Trophoblast cell (in vitro differentiated cells and primary cell): ENCODE measurements around the gene TOMM7.
"Not testable (repeated sequence)": the region's sequence is repeated elsewhere in the genome, so short reads cannot be mapped to it uniquely, and the experiment has no call there.

Experiments
- DNase-seq, 2 donors: peaks; one replicate each; pipeline ENCODE4 v3.0.0-alpha.2; 2016
- H2AFZ ChIP-seq: 2 replicates; pipeline ENCODE4 v1.6.1; 2013; ENCODE audit warnings: low read length, moderate library complexity, mild to moderate bottlenecking; ENCODE audit not compliant: insufficient read depth, poor library complexity
- H2AK5ac ChIP-seq: 2 replicates; pipeline ENCODE4 v1.6.1; 2013; ENCODE audit warnings: mild to moderate bottlenecking, low read length
- H2BK120ac ChIP-seq: 2 replicates; pipeline ENCODE4 v1.6.1; 2013; ENCODE audit warnings: low read length, mild to moderate bottlenecking, moderate library complexity; ENCODE audit not compliant: insufficient read depth, poor library complexity
- H2BK12ac ChIP-seq: 2 replicates; pipeline ENCODE4 v1.6.1; 2013; ENCODE audit warnings: mild to moderate bottlenecking, low read length, moderate library complexity
- H2BK5ac ChIP-seq: 2 replicates; pipeline ENCODE4 v1.6.1; 2013; ENCODE audit warnings: low read length, low read depth, moderate library complexity, mild to moderate bottlenecking; ENCODE audit not compliant: poor library complexity
- H3K14ac ChIP-seq: 2 replicates; pipeline ENCODE4 v1.6.1; 2013; ENCODE audit warnings: mild to moderate bottlenecking, low read length
- H3K18ac ChIP-seq: 2 replicates; pipeline ENCODE4 v1.6.1; 2013; ENCODE audit warnings: mild to moderate bottlenecking, low read length
- H3K23ac ChIP-seq: 2 replicates; pipeline ENCODE4 v1.6.1; 2013; ENCODE audit warnings: low read length
- H3K27ac ChIP-seq: 2 replicates; pipeline ENCODE4 v1.5.1; 2013; ENCODE audit warnings: low read depth, mild to moderate bottlenecking, inconsistent platforms, low read length, moderate library complexity
- H3K27me3 ChIP-seq: 2 replicates; pipeline ENCODE4 v1.6.1; 2013; ENCODE audit warnings: inconsistent platforms, mild to moderate bottlenecking, low read length, moderate library complexity; ENCODE audit not compliant: insufficient read depth
- H3K36me3 ChIP-seq, 2 experiments: 1 replicate in 1 of 2; 2 replicates in 1 of 2; pipeline ENCODE4 v1.6.1; 2013; ENCODE audit warnings: low read length in 2 of 2, mild to moderate bottlenecking in 2 of 2, moderate library complexity in 1 of 2; ENCODE audit not compliant: insufficient read depth in 2 of 2, control insufficient read depth in 1 of 2
- H3K4ac ChIP-seq: 2 replicates; pipeline ENCODE4 v1.6.1; 2013; ENCODE audit warnings: low read depth, mild to moderate bottlenecking, low read length, moderate library complexity
- H3K4me1 ChIP-seq, 2 experiments: 1 replicate in 1 of 2; 2 replicates in 1 of 2; pipeline ENCODE4 v1.6.1; 2013; ENCODE audit warnings: low read length in 2 of 2, mild to moderate bottlenecking in 2 of 2, moderate library complexity in 1 of 2; ENCODE audit not compliant: insufficient read depth in 2 of 2, control insufficient read depth in 1 of 2
- H3K4me2 ChIP-seq: 2 replicates; pipeline ENCODE4 v1.6.1; 2013; ENCODE audit warnings: inconsistent platforms, mild to moderate bottlenecking, low read length, moderate library complexity
- H3K4me3 ChIP-seq: 2 replicates; pipeline ENCODE4 v1.5.1; 2013; ENCODE audit warnings: mild to moderate bottlenecking, low read depth, low read length, inconsistent platforms
- H3K79me1 ChIP-seq: one replicate; pipeline ENCODE4 v1.6.1; 2013; ENCODE audit warnings: low read length
- H3K79me2 ChIP-seq: 2 replicates; pipeline ENCODE4 v1.6.1; 2013; ENCODE audit warnings: low read length, mild to moderate bottlenecking; ENCODE audit not compliant: control insufficient read depth, insufficient read depth, poor library complexity
- H3K9ac ChIP-seq: 2 replicates; pipeline ENCODE4 v1.6.1; 2013; ENCODE audit warnings: mild to moderate bottlenecking, low read length
- H3K9me3 ChIP-seq: 2 replicates; pipeline ENCODE4 v1.6.1; 2013; ENCODE audit warnings: low read depth, mild to moderate bottlenecking, control low read depth, inconsistent platforms, low read length; ENCODE audit not compliant: insufficient read depth
- H4K12ac ChIP-seq: 2 replicates; pipeline ENCODE4 v1.6.1; 2013; ENCODE audit warnings: low read depth, mild to moderate bottlenecking, low read length, moderate library complexity
- H4K8ac ChIP-seq: 2 replicates; pipeline ENCODE4 v1.6.1; 2013; ENCODE audit warnings: low read depth, mild to moderate bottlenecking, low read length, moderate library complexity
- H4K91ac ChIP-seq: one replicate; pipeline ENCODE4 v1.6.1; 2013; ENCODE audit warnings: low read depth, mild to moderate bottlenecking, low read length, moderate library complexity
- WGBS: extraction: QIAGEN DNeasy Blood & Tissue Kit; methylation state at CpG from one replicate; pipeline ENCODE4 v1.1.7; 2013; ENCODE audit warnings: missing lambda C conversion rate; ENCODE audit not compliant: insufficient read length, insufficient coverage; ENCODE audit errors: extremely low coverage; 5-methylcytosine and 5-hydroxymethylcytosine counted together

TOMM7 gene

GRCh38 chr7:22808140-22808539 is 14.5 kb downstream of the TOMM7 start:
- H3K79me2 ChIP-seq, result no peaks in the 10 kb centered on the region
- H3K27me3 ChIP-seq, result no peaks in the 10 kb centered on the region
- no peak overlapping the region for H3K23ac ChIP-seq
- H3K18ac ChIP-seq, result no peak overlapping the region
- no peak overlapping the region for H3K14ac ChIP-seq
- H3K4me1 ChIP-seq, result peaks cover 0 to 2% of the 10 kb centered on the region in 2 experiments
- H4K8ac ChIP-seq, result no peak overlapping the region
- no peak overlapping the region for H4K12ac ChIP-seq
- no peak overlapping the region for H2AK5ac ChIP-seq
- no peak overlapping the region for H2AFZ ChIP-seq
- H2BK120ac ChIP-seq, result no peak overlapping the region
- no peak overlapping the region for H3K27ac ChIP-seq
- H3K79me1 ChIP-seq, result no peaks in the 10 kb centered on the region
- no peaks in the 10 kb centered on the region for H3K9me3 ChIP-seq
- WGBS, result no CpG with 5 or more reads among the region's 6 CpGs
- no peak overlapping the region for H3K4me3 ChIP-seq
- no peak overlapping the region for H3K4ac ChIP-seq
- no peak overlapping the region for H3K9ac ChIP-seq
- no peak overlapping the region for H2BK12ac ChIP-seq
- H2BK5ac ChIP-seq, result no peak overlapping the region
- no peak overlapping the region for H3K4me2 ChIP-seq
- no peak for DNase-seq
- H3K36me3 ChIP-seq, result peaks cover 2 to 4% of the 10 kb centered on the region in 2 experiments
- no peak overlapping the region for H4K91ac ChIP-seq

GRCh38 chr7:22806752-22807151 is 15.9 kb downstream of the TOMM7 start:
- no peak overlapping the region for H2BK12ac ChIP-seq
- peaks cover 4% of the 10 kb centered on the region for H3K9me3 ChIP-seq
- H3K79me1 ChIP-seq, result no peaks in the 10 kb centered on the region
- no peak overlapping the region for H3K14ac ChIP-seq
- H3K23ac ChIP-seq, result no peak overlapping the region
- H2AK5ac ChIP-seq, result no peak overlapping the region
- no peak overlapping the region for H4K12ac ChIP-seq
- no peak overlapping the region for H3K4me3 ChIP-seq
- peaks cover 0 to 2% of the 10 kb centered on the region in 2 experiments for H3K4me1 ChIP-seq
- no peak overlapping the region for H3K27ac ChIP-seq
- no peak overlapping the region for H2AFZ ChIP-seq
- no CpG with 5 or more reads among the region's 4 CpGs for WGBS
- H3K79me2 ChIP-seq, result no peaks in the 10 kb centered on the region
- no peak overlapping the region for H3K9ac ChIP-seq
- H2BK5ac ChIP-seq, result no peak overlapping the region
- H2BK120ac ChIP-seq, result no peak overlapping the region
- no peak overlapping the region for H3K18ac ChIP-seq
- H3K36me3 ChIP-seq, result peaks cover 0 to 2% of the 10 kb centered on the region in 2 experiments
- no peak overlapping the region for H4K91ac ChIP-seq
- no peak overlapping the region for H4K8ac ChIP-seq
- H3K4me2 ChIP-seq, result no peak overlapping the region
- no peak for DNase-seq
- no peak overlapping the region for H3K4ac ChIP-seq
- no peaks in the 10 kb centered on the region for H3K27me3 ChIP-seq

- Histone ChIP-seq H3K4ac (no peak overlapping the region), H3K4me2 (no peak overlapping the region), H3K4me1 (no peaks in the 10 kb centered on the region), H3K36me3 (no peaks in the 10 kb centered on the region), H4K91ac (no peak overlapping the region), H3K9ac (no peak overlapping the region), H2AK5ac (no peak overlapping the region), H2AFZ (no peak overlapping the region), H4K8ac (no peak overlapping the region), H3K9me3 (peaks cover 4% of the 10 kb centered on the region), H3K79me1 (no peaks in the 10 kb centered on the region), H2BK12ac (no peak overlapping the region), H3K18ac (no peak overlapping the region), H3K4me3 (no peak overlapping the region), H3K23ac (no peak overlapping the region), H4K12ac (no peak overlapping the region), H3K79me2 (no peaks in the 10 kb centered on the region), H2BK120ac (no peak overlapping the region), H3K27ac (no peak overlapping the region), H2BK5ac (no peak overlapping the region), H3K27me3 (no peaks in the 10 kb centered on the region), H3K14ac (no peak overlapping the region)
- DNase-seq, result no peak
- no CpG with 5 or more reads among the region's 2 CpGs for WGBS
Measured at GRCh38 chr7:22805227-22805626, 17.4 kb downstream of the TOMM7 start.

GRCh38 chr7:22802831-22803230 is 19.8 kb downstream of the TOMM7 start:
- H3K79me1 ChIP-seq, H2BK5ac ChIP-seq, H2BK12ac ChIP-seq, H4K12ac ChIP-seq, H3K27me3 ChIP-seq, H3K79me2 ChIP-seq, H3K14ac ChIP-seq, H3K9ac ChIP-seq, H3K18ac ChIP-seq, H3K4me2 ChIP-seq, H3K36me3 ChIP-seq, H3K9me3 ChIP-seq, H3K4ac ChIP-seq, H3K23ac ChIP-seq, H2AFZ ChIP-seq, H3K4me3 ChIP-seq, H4K8ac ChIP-seq, H4K91ac ChIP-seq, H3K4me1 ChIP-seq, H2AK5ac ChIP-seq, H3K27ac ChIP-seq, H2BK120ac ChIP-seq, DNase-seq: not testable (repeated sequence)
- no CpG with 5 or more reads among the region's 4 CpGs for WGBS
